Activated CD4-positive, alpha-beta T cell treated with anti-CD3 and anti-CD28 coated beads, Interleukin-2, amount 50 U/mL, for 1 hour (primary cell): ENCODE results near the gene CPOX.
"Not testable (repeated sequence)": the region's sequence is repeated elsewhere in the genome, so short reads cannot be mapped to it uniquely, and the experiment has no call there.

ENCODE experiments used
- DNase-seq: peaks from one replicate; pipeline ENCODE4 v3.0.0-alpha.2; 2020

Gene CPOX

GRCh38 chr3:98560911-98561310 is 32.5 kb downstream of the CPOX start:
- DNase-seq = no peak

GRCh38 chr3:98559769-98560168 is 33.6 kb downstream of the CPOX start:
- DNase-seq = not testable (repeated sequence)

DNA sequence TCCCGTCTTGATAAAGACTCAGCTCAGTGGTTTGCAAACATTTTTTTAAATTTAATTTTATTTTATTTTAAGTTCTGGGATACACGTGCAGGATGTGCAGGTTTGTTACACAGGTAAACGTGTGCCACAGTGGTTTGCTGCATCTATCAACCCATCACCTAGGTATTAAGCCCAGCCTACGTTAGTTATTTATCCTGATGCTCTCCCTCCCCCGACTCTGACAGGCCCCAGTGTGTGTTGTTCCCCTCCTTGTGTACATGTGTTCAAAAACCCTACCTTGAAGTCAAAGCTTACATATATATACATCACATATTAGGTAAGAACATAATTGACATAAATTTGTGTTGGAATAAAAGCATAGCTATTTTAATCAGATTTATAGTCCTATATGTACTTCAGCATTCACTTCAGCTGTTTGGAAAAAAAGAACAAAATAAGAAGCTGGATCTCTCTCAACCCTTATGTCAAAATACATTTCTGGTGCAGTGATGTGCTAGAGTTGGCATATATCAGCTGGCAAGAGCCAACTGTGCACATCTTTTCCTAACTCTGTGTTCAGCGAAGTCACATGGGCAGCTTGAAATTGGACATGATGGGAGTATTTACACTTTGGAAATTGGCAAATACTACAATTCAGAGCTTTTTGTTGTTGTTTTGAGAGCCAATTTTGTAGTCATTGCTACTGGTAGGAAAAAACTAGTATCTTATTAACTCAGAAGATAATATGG is 35.1 kb downstream of the CPOX start:
- DNase-seq = no peak

DNA sequence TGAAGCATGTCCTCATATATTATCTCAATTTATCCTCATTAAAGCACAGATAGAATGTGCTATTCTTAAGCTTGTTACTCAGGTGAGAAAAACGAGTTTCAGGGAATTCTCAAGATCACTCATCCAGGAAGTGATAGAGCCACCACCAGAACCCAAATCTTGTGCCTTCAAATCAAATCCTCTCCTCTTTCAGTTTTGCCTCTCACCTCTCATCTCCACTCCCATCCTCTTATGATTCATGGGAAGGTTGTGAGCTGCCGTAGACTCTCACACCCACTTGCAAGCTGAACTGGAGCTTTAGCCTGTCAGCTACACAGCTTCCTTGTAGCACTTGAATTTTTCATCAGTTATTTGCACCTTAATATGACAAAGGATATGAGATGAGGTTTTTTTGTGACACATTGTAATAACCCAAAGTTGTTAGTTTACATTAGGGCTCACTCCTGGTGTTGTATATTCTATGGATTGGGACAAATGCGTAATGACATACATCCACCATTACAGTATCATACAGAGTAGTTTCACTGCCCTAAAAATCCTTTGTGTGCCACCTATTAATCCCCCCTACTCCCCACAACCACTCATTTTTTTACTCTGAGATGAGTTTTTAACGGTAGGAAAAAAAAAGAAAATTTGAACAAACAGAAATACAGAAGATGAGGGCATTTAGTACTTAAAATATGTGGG is 35.9 kb downstream of the CPOX start:
- DNase-seq = no peak

- DNase-seq = peak; percentile 42
Observed at GRCh38 chr3:98556164-98557130, 37.0 kb downstream of the CPOX start.

GRCh38 chr3:98555025-98555379 is 38.4 kb downstream of the CPOX start:
- DNase-seq = no peak

DNA sequence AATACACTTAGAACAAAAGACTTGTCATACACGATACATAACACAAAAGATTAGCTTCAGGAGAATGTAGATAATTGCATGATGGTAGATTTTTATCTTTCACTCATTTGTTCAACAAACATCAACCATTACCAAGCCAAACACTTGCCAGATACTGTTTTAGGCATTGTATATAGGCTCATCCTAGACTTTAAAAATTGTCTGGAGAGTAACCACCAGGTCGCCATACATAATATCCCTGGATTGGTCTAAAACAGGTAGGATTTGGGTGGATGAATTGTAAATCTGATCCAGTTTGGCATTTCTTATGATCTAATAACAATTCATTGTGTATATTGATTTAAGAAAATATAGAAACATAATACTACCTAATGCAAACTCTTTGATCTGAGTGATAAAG is 38.8 kb downstream of the CPOX start:
- no peak for DNase-seq

DNA sequence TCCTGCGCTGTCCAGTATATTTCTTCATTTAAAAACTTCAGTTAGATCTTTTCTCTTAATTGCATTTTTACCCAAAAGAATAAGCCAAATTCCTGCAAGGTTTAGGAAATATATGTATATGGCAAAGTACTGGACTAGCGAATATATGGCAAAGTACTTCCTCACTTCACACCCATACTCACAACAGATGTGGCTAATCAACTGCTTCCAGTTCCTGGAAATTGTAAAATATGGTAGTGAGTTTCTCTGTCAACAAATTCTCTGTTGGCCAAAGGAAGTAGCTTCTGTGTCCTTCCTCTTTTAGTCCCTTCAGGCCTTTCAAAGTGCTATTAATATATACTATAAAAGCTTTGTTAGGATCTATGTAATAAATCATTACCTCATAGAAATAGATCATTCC is 39.7 kb downstream of the CPOX start:
- DNase-seq = no peak

GRCh38 chr3:98553021-98553563 is 40.3 kb downstream of the CPOX start:
- DNase-seq = no peak

- DNase-seq = no peak
Observed at GRCh38 chr3:98552232-98553020, 41.0 kb downstream of the CPOX start.

- DNase-seq = no peak
Observed at GRCh38 chr3:98551754-98552153, 41.7 kb downstream of the CPOX start.

- DNase-seq = no peak
Observed at GRCh38 chr3:98551236-98551635, 42.2 kb downstream of the CPOX start.

DNA sequence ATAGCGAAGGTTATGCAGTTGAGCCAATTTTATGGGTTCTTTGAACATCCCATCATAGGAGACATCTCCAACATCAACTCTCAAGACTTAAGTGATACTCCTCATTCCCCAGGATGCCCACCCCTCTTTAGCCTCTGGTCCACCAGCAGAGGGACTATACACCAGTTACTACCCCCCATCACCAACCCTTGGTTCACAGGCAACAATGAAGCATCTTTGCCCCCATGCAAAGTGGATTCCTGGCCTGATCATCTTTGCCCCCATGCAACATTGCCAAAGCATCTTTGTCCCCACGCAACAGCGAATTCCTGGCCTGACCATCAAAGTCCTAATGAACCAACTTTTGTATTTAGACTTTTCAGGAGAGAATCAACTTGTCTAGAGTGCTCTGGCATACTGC is 42.6 kb downstream of the CPOX start:
- no peak for DNase-seq

- no peak for DNase-seq
Observed at GRCh38 chr3:98548544-98548943, 44.9 kb downstream of the CPOX start.

DNA sequence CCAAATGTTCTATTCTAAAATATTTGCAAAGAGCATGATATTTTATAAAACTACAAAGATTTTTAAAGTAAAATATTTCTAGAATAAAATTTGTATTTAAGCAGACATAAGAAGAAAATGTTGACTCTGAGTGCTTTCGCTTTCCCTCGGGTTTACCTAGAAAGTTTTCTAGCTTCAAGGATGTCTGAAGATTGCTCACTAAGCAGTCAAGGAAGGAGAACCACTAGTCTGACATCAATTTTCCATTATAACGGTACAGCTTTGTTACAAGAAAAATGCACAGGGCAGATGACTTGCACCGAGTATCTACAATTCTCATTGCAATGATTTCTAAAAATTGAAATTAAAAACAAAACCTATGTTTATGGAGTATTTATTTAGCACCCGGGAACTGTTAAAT is 47.5 kb downstream of the CPOX start:
- DNase-seq = no peak

DNA sequence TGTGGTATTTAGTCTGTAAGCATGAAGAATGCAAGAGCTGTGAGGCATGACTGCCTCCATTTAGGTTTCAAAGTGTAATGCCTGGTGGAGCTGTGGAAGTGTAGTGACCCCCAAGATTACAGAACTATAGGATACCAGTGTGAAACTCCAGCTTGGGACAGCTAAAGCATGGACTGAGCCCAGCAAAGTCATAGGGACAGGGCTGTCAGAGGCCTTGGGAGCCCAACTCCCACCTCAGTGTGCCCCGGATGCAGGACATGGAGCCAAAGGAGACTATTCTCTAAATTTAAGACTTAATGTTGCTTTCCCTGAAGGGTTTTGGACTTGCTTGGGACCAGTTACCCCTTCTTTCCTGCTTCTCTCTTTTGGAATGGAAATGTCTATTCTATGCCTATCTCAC is 50.8 kb downstream of the CPOX start:
- no peak for DNase-seq

DNA sequence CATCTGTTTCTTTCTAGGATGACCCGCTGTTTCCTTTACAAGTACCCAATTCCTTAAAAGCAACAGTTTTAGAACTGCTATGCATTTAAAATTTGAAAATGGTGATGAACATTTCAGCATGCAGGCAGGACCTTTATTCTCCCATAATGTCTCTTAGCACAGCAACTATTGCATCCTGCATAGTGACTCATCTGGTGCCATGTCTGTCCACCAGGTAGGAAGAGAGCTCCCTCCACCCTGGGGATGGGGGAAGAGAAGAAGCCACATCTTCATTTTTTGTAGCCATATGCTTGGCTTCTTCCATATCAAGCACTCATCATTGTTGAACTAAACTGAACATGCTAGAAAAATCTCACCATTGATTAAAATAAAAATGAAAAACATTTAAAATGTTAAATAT is 51.7 kb downstream of the CPOX start:
- no peak for DNase-seq

DNA sequence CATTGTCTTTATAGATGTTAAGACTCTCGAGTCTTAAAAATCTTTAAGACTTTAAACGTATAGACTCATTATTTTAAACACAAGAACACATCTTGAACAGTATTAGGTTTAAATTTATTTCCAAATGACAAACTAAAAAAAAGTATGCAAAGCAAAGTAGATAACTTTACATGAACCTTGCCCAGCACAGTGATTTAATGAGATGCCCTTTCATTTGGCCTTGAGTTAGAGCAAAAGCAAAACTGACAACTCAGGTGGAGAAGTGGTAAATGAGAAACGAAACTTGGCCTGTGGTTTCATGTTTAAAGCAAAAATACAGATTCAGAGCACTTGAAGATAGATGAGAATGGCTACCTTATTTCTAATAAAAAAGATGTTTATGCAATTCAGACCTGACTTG is 53.1 kb downstream of the CPOX start:
- no peak for DNase-seq

DNA sequence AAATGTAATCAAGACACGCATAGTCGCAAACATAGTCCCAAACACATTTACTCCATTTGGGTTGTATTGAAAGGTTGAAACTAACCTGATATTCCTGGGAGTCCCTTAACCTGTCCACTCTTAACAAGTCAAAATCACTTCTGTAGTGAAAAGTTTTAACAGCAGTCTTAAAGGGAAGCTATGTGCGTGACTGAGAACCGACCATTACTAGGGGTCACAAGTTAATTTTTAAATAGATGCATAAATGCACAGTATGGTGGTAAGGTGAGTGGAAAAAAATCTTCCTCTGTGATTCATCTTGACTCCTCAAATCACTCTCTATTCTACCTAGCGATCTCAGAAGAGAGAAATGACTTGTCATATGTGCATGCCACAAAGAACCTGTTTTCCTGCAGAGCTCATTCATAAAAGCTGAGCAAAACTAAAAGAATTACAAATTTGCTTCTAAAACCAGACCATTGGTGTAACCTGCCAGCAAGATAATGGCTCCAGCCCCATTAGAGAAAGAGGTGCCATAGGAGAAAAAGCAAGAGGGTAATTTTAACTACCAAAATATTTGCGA is 56.9 kb downstream of the CPOX start:
- DNase-seq = no peak

- DNase-seq = no peak
Observed at GRCh38 chr3:98534734-98535133, 58.7 kb downstream of the CPOX start.

DNA sequence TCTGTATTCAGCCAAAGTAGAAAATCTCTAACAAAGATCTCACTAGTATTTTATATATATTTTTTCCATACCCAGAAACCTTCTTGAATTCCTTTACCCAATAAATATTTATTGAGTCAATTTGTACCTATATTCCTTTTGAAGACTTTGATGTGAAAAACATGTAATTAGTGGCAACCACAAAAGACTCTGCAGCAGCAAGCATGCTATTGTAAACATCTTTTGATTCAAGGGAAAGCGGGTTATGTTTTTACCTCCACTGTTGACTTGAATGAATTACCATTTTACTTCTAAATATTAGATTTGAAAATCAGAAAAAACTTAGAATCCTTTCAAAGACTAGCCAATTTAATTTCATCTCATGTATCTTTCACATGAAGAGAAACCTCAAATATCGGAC is 59.2 kb downstream of the CPOX start:
- DNase-seq = no peak
